Ascending aorta (tissue), 2 donors: ENCODE measurements around the gene PHF13. TPM values are rescaled to one million over a fixed set of nuclear protein-coding genes. Genes with fewer than 3 reads are reported as not detected.
A peak's percentile ranks its signal among the peaks of the same experiment; 100 is the strongest.

Experiments
- DNase-seq, 2 donors: peaks; one replicate each; pipeline ENCODE4 v3.0.0-alpha.2; 2019; ENCODE audit warnings: low spot score in 2 of 2
- H3K27ac ChIP-seq, 2 donors: fragments of 200-600 bp; sonication (generic); one replicate each; pipeline ENCODE4 v1.5.1; 2016 to 2017; ENCODE audit warnings: mild to moderate bottlenecking in 1 of 2
- H3K27me3 ChIP-seq: fragments of 200-600 bp; sonication (generic); one replicate; pipeline ENCODE4 v1.5.1; 2017
- H3K36me3 ChIP-seq, 2 donors: fragments of 200-600 bp; sonication (generic); one replicate each; pipeline ENCODE4 v1.5.1; 2016
- H3K4me1 ChIP-seq, 2 donors: fragments of 200-600 bp; sonication (generic); one replicate each; pipeline ENCODE4 v1.5.1; 2016 to 2017; ENCODE audit warnings: mild to moderate bottlenecking in 1 of 2
- H3K4me3 ChIP-seq, 2 donors: fragments of 200-600 bp; sonication (generic); one replicate each; pipeline ENCODE4 v1.5.1; 2016 to 2017; ENCODE audit warnings: mild to moderate bottlenecking in 1 of 2
- H3K9me3 ChIP-seq, 2 donors: fragments of 200-600 bp; sonication (generic); one replicate each; pipeline ENCODE4 v1.5.1; 2016
- CTCF ChIP-seq, 3 experiments: fragments of 200-600 bp in 2 of 3; fragments of 450-650 bp in 1 of 3; sonication (generic) in 2 of 3; IDR thresholded peaks; one replicate each; pipeline ENCODE4 v1.5.1; 2016 to 2019; ENCODE audit warnings: antibody characterized with exemption in 3 of 3, mild to moderate bottlenecking in 1 of 3, moderate library complexity in 1 of 3
- intact Hi-C: fragments of 100-400 bp; cut with DNase I; formaldehyde crosslinking; loops from one replicate; pipeline ENCODE4 v1.15.1; 2023
- total RNA-seq: library from RNA; depleted of rRNA; stranded (reverse); fragments of >200 nt; gene quantifications from one replicate; pipeline ENCODE4 v1.1.0, GENCODE V29; 2016

The PHF13 gene
- total RNA-seq, 1 donor from 2014 or later = 1.5 TPM

DNA sequence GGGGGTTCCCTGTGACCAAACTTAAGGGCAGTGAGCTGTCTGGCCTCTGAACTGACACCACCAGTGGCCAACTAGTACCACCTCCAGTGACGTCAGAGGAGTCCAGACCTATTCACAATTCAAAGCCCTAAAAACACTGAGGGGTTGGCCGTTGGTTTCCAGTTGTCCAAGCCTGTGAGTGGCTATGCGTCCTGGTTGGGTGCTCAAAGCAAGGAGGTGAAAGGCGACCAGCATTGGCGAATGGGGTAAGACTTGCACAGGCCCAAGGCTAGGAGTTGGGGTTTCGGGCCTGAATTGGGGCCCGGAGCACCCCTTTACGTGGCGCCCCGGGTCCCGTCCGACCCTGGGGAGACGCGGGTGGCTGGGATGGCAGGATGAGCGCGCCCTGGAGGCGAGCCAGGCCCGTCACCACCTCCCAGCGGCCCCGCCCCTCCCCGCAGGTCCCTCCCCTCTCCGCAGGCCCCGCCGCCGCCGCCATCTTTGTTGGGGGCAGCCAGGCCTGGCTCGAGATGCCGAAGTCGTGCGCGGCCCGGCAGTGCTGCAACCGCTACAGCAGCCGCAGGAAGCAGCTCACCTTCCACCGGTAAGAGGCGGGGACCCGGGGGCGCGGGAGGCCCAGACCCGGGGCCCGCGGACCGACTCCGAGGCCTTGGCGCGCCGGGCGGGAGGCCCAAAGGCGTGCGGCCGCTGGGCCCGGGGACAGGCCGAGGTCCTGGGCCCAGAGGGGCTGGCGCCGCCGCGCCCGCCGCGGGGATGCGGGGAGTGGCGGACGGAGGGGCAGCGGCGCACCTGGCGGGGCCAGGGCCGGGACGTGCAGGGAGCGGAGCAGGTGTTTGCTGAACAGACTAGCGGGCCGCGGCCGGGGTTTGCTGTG, 11.4 kb downstream of the PHF13 start, which contains the start of gene THAP3:
THAP3 (plus strand) TSS at position 159 of the 874 bp plus-strand sequence; CDS start at position 510, 351 bp downstream.
- no peaks in the 10 kb centered on the region for H3K27me3 ChIP-seq
- H3K27ac ChIP-seq = peak within 1 kb of the TSS; percentile 80 to 92
- H3K36me3 ChIP-seq = peaks cover 46 to 54% of the 10 kb centered on the region in 2 donors
- peaks cover 4 to 14% of the 10 kb centered on the region in 2 donors for H3K4me1 ChIP-seq
- intact Hi-C loops = loop anchor here (1.0 to 10.0 kb wide), 4 partner anchors 12 to 80 kb away; partner anchors contain the start of genes DNAJC11 and PHF13
- H3K9me3 ChIP-seq = no peaks in the 10 kb centered on the region
- DNase-seq = peak; percentile 37 to 91
- TF ChIP-seq CTCF (IDR thresholded peaks at IDR 0.05) = no peak
- H3K4me3 ChIP-seq = peak within 1 kb of the TSS; percentile 87 to 88

GRCh38 chr1:6625584-6626149, 12.1 kb downstream of the PHF13 start:
- intact Hi-C loops = loop anchor here (1.0 to 10.0 kb wide), 4 partner anchors 12 to 79 kb away; partner anchors contain the start of genes DNAJC11 and PHF13

GRCh38 chr1:6627031-6627430, 13.5 kb downstream of the PHF13 start:
- no peak overlapping the region for H3K27ac ChIP-seq
- intact Hi-C loops = loop anchor here (10.0 kb wide), 1 partner anchor 78 kb away; the partner anchor contains the start of gene DNAJC11
- H3K9me3 ChIP-seq = no peaks in the 10 kb centered on the region
- no peak for DNase-seq
- peaks cover 39 to 49% of the 10 kb centered on the region in 2 donors for H3K36me3 ChIP-seq
- H3K4me3 ChIP-seq = peak overlapping the region in 1 of 2 donors; percentile 88
- no peaks in the 10 kb centered on the region for H3K27me3 ChIP-seq
- TF ChIP-seq CTCF (IDR thresholded peaks at IDR 0.05) = no peak
- peaks cover 4 to 14% of the 10 kb centered on the region in 2 donors for H3K4me1 ChIP-seq

More at GRCh38 chr1:6625584-6626149, 12.1 kb downstream of the PHF13 start:
- H3K9me3 ChIP-seq = no peaks in the 10 kb centered on the region
- H3K36me3 ChIP-seq = peaks cover 41 to 54% of the 10 kb centered on the region in 2 donors
- peak overlapping the region; percentile 87 to 88 for H3K4me3 ChIP-seq
- no peaks in the 10 kb centered on the region for H3K27me3 ChIP-seq
- H3K4me1 ChIP-seq = peaks cover 4 to 14% of the 10 kb centered on the region in 2 donors
- no peak for TF ChIP-seq CTCF (IDR thresholded peaks at IDR 0.05)
- H3K27ac ChIP-seq = peak overlapping the region; percentile 80 to 92
- no peak for DNase-seq

GRCh38 chr1:6627841-6628545, 14.5 kb downstream of the PHF13 start:
- no peak overlapping the region for H3K4me3 ChIP-seq
- intact Hi-C loops = loop anchor here (10.0 kb wide), 1 partner anchor 77 kb away; the partner anchor contains the start of gene DNAJC11
- H3K4me1 ChIP-seq = peaks cover 4 to 14% of the 10 kb centered on the region in 2 donors
- peaks cover 43 to 49% of the 10 kb centered on the region in 2 donors for H3K36me3 ChIP-seq
- no peaks in the 10 kb centered on the region for H3K9me3 ChIP-seq
- H3K27ac ChIP-seq = no peak overlapping the region
- no peak for TF ChIP-seq CTCF (IDR thresholded peaks at IDR 0.05)
- H3K27me3 ChIP-seq = no peaks in the 10 kb centered on the region
- no peak for DNase-seq

- TF ChIP-seq CTCF (IDR thresholded peaks at IDR 0.05) = no peak
- no peak overlapping the region for H3K4me3 ChIP-seq
- no peak for DNase-seq
- H3K9me3 ChIP-seq = no peaks in the 10 kb centered on the region
- H3K27me3 ChIP-seq = no peaks in the 10 kb centered on the region
- peaks cover 52 to 53% of the 10 kb centered on the region in 2 donors for H3K36me3 ChIP-seq
- H3K27ac ChIP-seq = no peak overlapping the region
- H3K4me1 ChIP-seq = peaks cover 4 to 14% of the 10 kb centered on the region in 2 donors
- intact Hi-C loops = loop anchor here (10.0 kb wide), 1 partner anchor 76 kb away; the partner anchor contains the start of gene DNAJC11
Measured at GRCh38 chr1:6628971-6629479, 15.5 kb downstream of the PHF13 start.
